Measurements from ENCODE around the gene POLR1A.
A peak's percentile ranks its signal among the peaks of the same experiment; 100 is the strongest.
"Not testable (repeated sequence)": the region's sequence is repeated elsewhere in the genome, so short reads cannot be mapped to it uniquely, and the experiment has no call there.

Gene POLR1A

GRCh38 chr2:85998071-85998991, 107.4 kb downstream of the POLR1A start:
- no peak for DNase-seq (ENCODE audit: low spot score)

DNA sequence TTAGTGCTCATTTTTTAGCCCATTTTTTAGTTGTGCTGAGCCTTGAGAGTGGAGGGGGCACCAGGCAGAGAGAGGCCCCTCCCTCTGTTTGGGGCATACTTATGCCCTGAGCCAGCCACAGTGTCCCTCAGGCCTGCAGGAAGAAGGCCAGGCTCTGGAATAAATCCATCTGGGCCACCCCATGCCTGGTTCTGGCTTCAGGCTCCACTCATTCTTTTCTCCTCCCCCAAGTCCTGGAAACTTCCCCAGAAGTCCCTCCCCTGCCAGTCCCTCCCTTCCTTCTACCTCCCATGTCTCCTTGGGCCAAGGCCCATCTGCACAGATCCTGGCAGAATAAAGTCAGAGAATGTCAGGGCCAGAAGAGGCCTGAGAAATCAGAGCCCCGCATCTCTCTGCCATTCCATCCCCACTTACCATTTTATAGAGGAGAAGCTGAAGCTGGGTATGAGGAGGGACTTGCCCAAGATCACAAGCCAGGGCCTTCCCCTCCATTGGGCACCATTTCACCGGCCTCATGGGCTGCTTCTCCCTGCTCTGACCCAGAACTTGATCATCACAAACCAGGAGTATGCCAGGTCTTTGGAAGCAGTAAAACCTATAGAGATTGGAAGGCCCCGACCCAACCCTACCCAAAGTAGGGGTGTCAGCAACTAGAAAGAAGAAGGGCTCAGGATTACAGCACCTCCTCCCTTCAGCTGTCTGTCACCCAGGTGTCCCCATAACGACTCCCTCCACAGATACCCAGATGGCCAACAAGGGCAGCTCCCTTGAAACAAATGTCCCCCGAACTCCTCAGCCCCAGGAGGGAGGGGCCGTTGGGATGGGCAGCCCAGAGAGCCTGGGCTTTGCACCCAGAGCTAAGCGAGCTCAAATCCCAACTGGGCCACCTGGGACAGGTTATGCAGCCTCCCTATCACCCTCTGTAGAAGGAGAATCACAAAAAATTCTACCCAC, 108.4 kb downstream of the POLR1A start:
- DNase-seq (ENCODE audit: low spot score), result no peak

- DNase-seq (ENCODE audit: low spot score), result peak; percentile 61
Observed at GRCh38 chr2:85996591-85996990, 109.1 kb downstream of the POLR1A start.

DNA sequence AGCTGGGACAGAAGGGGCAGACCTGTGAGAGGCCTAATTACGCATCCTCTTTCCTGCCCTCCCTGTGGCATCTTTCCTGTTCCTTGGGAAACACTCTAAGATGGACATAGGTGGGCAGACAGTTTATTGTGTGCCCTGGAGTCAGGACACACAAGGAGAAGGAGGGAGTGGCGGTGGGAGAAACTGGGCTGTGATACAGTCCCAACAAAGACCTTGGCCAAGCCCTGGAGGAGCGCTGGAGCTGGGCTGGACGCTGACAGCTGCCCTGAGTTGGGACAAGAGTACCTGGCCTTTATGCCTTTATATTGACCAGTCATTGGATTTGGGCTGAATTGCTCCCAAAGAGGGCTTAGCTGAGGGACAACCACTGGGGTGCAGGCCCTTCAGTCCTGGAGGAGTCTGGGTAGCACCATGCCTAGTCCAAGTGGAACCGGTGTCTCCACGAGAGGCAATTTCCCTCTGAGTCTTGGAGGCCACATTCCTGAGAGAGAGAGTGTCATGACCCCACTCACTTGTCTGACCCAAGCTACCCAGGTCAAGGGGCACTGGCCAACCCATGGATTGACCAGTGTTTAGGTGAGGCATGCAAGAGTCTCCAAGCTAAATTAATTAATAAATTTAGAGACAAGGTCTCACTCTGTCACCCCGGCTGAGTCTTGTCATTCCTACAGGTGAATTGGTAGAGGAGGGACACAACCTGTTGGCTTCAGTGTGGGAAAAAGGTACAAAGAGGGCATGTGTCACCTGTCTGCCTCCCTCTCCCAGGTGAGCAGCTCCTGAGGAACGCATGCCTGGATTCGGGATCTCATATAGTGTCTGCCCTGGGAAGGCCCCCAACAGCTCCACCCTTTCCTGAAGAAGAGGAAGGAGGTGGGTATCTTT, 109.8 kb downstream of the POLR1A start:
- DNase-seq (ENCODE audit: low spot score), result no peak

GRCh38 chr2:85994897-85995647, 110.6 kb downstream of the POLR1A start:
- no peak for DNase-seq (ENCODE audit: low spot score)

- no peak for DNase-seq (ENCODE audit: low spot score)
Observed at GRCh38 chr2:85994421-85994777, 111.3 kb downstream of the POLR1A start.

DNA sequence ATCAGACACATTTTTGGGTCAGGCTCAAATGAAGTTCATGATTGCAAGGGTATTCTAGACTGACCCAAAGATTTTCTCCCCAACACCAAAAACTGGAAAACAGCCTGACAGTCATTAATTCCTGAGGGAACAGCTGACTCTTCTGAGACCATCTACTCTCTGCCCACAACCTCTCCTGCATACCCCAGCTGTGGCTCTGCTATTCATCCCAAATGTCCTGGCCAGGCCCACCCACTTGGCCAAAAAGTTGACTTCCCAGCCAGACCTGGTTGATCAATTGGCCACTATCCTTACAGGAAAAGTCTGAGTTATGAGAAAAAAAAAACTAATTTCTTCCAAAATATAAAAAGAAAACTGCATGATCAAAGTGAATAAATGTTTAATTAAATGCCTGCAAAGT, 113.1 kb downstream of the POLR1A start:
- DNase-seq (ENCODE audit: low spot score), result no peak

DNA sequence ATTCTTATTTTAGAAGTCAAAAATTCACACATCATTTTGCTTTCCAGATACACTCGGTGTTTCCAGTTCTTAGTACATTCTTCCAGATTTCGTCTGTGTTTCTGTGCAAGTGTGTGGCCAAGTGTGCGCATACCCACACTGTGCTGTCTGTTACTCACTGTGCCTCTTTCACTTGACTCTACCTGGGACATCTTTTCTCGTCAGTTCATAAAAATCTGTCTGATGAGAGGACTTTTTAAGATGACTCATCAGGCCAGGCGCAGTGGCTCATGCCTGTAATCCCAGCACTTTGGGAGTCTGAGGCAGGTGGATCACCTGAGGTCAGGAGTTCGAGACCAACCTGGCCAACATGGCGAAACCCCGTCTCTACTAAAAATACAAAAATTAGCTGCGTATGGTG, 113.6 kb downstream of the POLR1A start:
- DNase-seq (ENCODE audit: low spot score), result not testable (repeated sequence)

DNA sequence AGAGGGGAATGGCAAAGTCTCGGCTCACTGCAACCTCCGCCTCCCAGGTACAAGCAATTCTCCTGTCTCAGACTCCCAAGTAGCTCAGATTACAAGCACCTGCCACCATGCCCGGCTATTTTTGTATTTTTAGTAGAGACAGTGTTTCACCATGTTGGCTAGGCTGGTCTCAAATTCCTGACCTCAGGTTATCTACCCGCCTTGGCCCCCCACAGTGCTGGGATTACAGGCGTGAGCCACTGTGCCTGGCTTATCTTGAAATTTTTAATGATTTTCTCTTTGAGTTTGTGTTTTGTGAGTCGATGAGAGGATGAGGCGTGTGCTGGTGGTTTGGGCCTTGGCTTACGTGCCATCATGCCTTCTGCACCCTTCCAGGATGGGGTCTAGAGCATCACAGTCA, 115.6 kb downstream of the POLR1A start:
- DNase-seq (ENCODE audit: low spot score), result no peak

- no peak for DNase-seq (ENCODE audit: low spot score)
Observed at GRCh38 chr2:85989288-85989865, 116.3 kb downstream of the POLR1A start.

DNA sequence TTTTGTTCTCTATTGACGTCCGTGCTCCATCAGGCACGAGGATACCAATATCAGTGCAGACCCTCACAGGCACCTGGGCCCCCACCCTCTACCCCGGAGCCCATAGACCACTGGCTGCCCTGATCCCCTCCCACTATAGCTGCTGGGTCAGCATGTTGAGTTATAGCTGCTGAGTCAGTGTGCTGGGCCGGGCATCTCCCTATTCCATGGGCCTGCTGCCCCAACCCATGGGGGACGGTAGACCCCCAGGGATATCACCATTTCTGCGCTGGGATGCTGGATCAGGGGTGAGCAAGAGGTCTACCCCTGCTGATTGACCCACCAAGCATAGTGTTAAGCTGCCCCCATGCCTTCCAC, 116.8 kb downstream of the POLR1A start:
- no peak for DNase-seq (ENCODE audit: low spot score)

DNA sequence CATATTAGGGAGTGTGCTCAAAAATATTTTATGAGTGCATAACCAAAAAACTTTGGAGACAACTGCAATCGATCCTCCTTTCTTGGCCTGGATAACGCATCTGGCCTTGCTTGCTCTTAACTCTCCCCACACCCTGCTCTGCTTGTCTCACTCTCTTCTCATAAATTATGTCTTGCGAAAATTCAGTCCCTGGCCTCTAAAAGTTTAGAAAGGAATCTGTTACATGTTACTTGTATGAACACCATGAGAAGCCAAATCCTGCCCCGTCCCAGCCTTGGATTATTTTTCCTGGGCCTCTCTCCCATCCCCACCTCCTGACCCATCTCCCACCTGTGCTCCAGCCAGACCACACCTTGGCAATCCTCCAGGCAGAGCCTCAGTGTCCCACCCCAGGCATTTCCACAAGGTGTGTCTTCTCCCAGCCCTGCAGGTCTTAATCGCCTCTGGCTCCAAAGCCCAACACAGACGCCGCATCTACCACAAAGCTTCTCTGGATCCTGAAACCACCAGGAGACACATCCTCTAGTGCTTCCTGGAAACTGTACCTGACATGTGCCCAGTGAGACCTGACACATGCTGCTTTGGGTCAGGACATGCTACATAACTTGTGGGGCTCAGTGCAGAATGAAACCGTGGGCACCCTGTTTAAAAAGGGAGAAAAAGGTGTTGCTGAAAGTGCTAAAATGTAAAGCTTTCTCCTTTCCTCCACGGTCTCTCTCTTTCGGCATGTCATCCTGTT, 117.3 kb downstream of the POLR1A start:
- no peak for DNase-seq (ENCODE audit: low spot score)

- DNase-seq (ENCODE audit: low spot score), result no peak
Observed at GRCh38 chr2:85987266-85988174, 118.2 kb downstream of the POLR1A start.

GRCh38 chr2:85986121-85986520, 119.6 kb downstream of the POLR1A start:
- no peak for DNase-seq (ENCODE audit: low spot score)

DNA sequence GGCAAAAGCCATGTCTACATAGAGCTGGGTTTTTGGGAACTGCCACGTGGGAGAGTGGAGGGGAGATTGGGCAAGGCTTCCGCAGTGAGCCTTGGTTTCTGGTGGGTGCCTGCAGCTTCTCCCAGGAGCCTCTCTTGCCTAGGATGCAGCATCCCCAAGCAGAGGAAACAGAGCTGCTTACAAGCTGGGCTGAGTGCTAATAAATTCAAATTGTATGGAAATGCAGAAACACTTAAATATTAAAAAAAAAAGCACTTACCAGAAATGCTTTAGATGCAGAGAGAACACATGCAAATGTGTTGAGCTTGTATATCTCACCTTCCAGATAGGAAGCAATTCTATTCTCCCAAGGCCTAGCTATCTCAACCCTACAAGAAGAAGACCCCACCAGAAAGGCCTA, 120.9 kb downstream of the POLR1A start:
- no peak for DNase-seq (ENCODE audit: low spot score)

DNA sequence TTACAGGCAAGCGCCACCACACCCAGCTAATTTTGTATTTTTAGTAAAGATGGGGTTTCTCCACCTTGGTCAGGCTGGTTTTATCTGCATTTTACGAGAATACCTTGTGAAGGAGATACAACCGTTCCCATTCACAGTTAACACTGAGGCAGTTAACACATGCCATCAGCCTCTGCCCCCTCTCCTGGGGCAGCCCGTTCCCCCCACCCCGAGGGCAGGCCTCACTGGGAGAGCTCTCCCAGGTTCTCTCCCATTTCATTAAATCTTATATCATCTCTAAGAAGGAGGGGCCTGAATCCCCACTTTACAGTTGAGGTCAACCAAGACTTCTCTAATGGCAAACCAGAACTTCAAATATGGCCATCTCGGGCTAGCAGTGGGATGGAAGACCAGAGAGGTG, 121.9 kb downstream of the POLR1A start:
- DNase-seq (ENCODE audit: low spot score), result no peak

DNA sequence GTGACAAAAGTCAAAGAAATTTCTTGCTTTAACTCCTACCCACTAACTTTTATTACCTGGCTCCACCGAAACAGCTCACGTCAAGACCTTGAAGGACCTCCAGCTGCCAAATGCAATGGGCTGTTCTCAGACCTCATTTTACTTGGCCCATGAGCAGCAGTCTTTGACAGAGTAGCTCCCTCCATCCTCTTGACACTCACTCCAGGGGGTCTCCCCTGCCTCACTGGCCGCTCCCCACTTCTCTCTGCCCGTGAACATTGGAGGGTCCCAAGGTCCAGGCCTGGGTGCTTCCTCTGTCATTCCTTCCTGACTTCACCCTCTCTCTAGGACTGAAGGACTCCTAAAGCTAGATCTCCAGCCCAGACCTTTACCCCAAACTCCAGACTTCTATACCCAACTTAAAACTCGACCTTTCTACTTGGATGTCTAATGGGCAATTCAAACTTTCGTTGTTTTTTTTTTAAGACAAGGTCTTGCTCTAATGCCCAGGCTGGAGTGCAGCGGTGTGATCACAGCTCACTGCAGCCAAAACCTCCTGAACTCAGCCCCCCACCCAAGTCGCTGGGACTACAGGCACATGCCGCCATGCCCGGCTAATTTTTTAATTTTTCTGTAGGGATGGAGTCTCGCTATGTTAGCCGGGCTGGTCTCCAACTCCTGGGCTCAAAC, 124.0 kb downstream of the POLR1A start:
- no peak for DNase-seq (ENCODE audit: low spot score)
